IPS DF 6.9 (cell line): ENCODE measurements around the gene STT3B.

Experiments used
- DNase-seq: peaks from one replicate; pipeline ENCODE4 v3.0.0-alpha.2; 2013; ENCODE audit warnings: low read depth, low spot score
- H3K27ac ChIP-seq: one replicate; pipeline ENCODE4 v1.5.1; 2013; ENCODE audit warnings: low read length, control low read depth
- H3K27me3 ChIP-seq: 2 replicates; pipeline ENCODE4 v1.6.1; 2013; ENCODE audit warnings: mild to moderate bottlenecking, low read length; ENCODE audit not compliant: control insufficient read depth, insufficient read depth
- H3K36me3 ChIP-seq: 2 replicates; pipeline ENCODE4 v1.6.1; 2013; ENCODE audit warnings: low read length; ENCODE audit not compliant: control insufficient read depth, insufficient read depth
- H3K4me1 ChIP-seq: 2 replicates; pipeline ENCODE4 v1.6.1; 2013; ENCODE audit warnings: low read length; ENCODE audit not compliant: control insufficient read depth, insufficient read depth
- H3K4me3 ChIP-seq: 2 replicates; pipeline ENCODE4 v1.5.1; 2013; ENCODE audit warnings: mild to moderate bottlenecking, low read length
- H3K9me3 ChIP-seq: 2 replicates; pipeline ENCODE4 v1.6.1; 2013; ENCODE audit warnings: low read length, inconsistent platforms; ENCODE audit not compliant: control insufficient read depth, insufficient read depth
- WGBS: extraction: QIAGEN DNeasy Blood & Tissue Kit; methylation state at CpG from one replicate; pipeline ENCODE4 v1.1.7; 2013; ENCODE audit warnings: mixed read lengths, missing lambda C conversion rate; ENCODE audit not compliant: insufficient read length, insufficient coverage; 5-methylcytosine and 5-hydroxymethylcytosine counted together

STT3B gene

DNA sequence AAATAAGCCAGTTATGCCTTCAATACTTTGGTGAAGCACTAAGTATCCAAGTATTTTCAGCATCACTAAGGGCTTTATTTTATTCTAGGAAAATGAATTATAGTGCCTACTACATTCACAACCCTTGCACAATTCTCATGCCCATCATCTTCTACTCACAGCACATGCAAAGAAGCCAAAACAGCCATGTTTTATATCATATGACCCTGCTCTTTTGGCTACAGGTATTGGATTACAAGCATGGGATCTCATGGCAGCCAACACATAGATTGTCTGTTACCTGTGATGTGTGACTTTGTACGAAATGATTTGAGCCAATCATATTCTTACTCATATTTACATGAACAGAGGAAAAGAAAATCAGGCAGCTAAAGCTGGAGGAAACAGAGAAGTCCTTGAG, 38.6 kb downstream of the STT3B start:
- H3K4me1 ChIP-seq: peaks cover 2% of the 10 kb centered on the region; the same call in 1 of the 2 replicates
- H3K9me3 ChIP-seq: no peaks in the 10 kb centered on the region
- H3K4me3 ChIP-seq: no peak overlapping the region
- no peak for DNase-seq
- WGBS: no CpG with 5 or more reads among the region's 1 CpG
- H3K36me3 ChIP-seq: no peaks in the 10 kb centered on the region
- H3K27ac ChIP-seq: no peak overlapping the region
- H3K27me3 ChIP-seq: no peaks in the 10 kb centered on the region

DNA sequence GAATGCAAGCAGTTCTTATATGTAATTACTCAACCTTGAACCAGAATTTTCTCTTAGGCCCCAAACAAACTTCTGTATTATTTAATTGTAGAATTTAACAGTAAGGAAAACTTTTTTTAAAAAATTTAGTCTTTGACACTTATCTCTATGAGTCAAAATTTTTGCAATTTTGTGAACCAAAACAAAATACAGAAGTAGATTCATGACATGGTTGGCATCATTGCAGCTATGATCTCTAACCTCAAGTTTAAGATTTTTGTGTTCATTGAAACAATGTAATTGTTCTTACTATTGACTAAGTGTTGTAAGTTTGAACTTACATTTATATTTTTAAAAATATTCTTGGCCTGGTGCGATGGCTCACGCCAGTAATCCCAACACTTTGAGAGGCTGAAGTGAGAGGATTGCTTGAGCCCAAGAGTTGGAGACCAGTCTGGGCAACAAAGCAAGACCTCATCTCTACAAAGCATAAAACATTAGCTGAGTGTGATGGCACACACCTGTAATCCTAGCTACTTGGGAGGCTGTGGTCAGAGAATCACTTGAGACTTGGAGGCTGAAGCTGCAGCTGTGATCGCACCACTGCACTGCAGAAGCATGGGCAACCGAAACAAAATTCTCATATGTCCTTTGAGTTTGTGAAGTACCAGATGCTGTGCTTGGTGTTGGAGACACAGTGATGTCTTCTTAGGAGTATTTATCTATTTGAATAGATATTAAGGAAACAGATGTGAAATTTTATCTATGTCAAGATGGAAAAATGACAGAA, 39.7 kb downstream of the STT3B start:
- DNase-seq: no peak
- no CpG with 5 or more reads among the region's 4 CpGs for WGBS
- peaks cover 2% of the 10 kb centered on the region; the same call in 1 of the 2 replicates for H3K4me1 ChIP-seq
- H3K9me3 ChIP-seq: no peaks in the 10 kb centered on the region
- H3K36me3 ChIP-seq: no peaks in the 10 kb centered on the region
- no peak overlapping the region for H3K27ac ChIP-seq
- no peaks in the 10 kb centered on the region for H3K27me3 ChIP-seq
- no peak overlapping the region for H3K4me3 ChIP-seq

DNA sequence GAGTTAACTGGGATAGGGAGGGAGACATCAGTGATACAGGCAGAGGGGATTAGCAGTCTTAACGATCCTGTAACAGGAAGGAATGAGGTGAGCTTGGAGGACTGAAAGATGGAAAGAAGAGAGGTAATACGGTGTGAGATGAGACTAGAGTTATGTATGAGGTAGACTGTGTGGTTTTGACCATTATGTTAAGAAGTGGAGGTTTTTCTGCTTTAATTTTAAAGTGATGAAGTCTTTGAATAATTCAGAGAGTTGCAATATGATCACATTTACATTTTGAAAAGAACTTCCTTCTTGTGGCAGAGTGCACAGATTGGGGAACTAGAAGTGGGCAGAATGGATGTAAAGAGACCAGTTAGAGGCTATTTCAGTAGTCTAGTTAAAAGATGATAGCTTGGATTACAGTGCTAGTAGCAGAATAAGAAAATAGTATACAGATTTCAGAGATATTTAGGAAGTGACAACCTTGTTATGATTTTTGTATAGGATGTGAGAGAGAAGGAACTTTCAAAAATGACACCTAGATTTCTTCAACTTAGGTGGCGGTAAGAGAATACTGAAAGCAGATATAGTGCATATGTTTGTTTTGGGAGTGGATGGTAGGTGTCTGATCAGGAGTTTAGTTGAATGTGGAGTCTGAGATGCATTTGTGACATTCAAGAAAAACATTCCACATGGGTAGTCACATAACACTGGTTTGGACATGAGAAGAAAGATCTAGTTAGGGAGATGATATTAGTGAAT, 40.5 kb downstream of the STT3B start:
- H3K36me3 ChIP-seq: no peaks in the 10 kb centered on the region
- DNase-seq: no peak
- H3K9me3 ChIP-seq: no peaks in the 10 kb centered on the region
- H3K27ac ChIP-seq: no peak overlapping the region
- WGBS: 100% methylated on average over 1 of the region's 3 CpGs
- H3K4me1 ChIP-seq: peaks cover 2% of the 10 kb centered on the region; the same call in 1 of the 2 replicates
- no peak overlapping the region for H3K4me3 ChIP-seq
- no peaks in the 10 kb centered on the region for H3K27me3 ChIP-seq

DNA sequence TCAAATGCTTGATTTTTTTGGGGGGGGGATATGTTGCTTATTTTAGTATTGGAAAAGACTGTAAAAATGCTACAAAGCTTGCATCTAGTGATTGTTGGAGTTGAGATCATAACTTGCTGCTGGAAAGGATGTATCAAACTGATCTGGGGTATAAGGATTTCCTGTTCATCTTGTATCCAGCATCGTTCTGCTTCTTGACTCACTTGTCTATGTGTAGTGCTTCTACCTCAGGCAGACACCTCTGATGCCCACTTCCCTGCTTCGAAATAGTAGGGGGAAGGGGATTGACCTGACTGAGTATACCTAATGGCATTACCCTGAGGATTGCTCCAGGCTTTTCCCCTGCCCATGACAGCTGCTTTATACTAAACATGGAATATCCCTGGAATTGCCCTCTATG, 42.7 kb downstream of the STT3B start:
- no CpG with 5 or more reads among the region's 2 CpGs for WGBS
- no peaks in the 10 kb centered on the region for H3K9me3 ChIP-seq
- H3K27ac ChIP-seq: no peak overlapping the region
- H3K4me3 ChIP-seq: no peak overlapping the region
- H3K27me3 ChIP-seq: no peaks in the 10 kb centered on the region
- H3K4me1 ChIP-seq: peaks cover 2% of the 10 kb centered on the region; the same call in 1 of the 2 replicates
- no peak for DNase-seq
- H3K36me3 ChIP-seq: no peaks in the 10 kb centered on the region; the same call in 1 of the 2 replicates

DNA sequence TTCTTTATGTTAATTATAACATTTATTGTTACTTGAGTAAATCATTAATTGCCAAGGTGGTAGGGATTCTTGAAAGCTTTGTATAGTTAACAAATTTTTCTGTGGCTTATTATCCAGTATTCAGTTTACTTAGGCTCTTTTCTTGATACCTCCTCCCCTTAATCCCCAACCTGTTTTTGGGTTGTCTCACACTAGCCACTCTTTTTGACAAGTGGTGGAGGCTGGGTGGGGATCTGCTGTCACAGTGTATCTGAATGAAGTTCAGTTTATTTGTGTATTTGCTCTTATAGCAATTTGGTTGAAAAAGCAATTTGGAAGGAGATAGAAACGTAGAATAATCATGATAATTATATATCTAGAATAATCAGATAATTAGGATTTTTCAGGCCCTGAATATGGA, 43.8 kb downstream of the STT3B start:
- Histone ChIP-seq H3K36me3 (no peaks in the 10 kb centered on the region; the same call in 1 of the 2 replicates), H3K27me3 (no peaks in the 10 kb centered on the region), H3K9me3 (no peaks in the 10 kb centered on the region), H3K4me3 (no peak overlapping the region), H3K27ac (no peak overlapping the region), H3K4me1 (no peaks in the 10 kb centered on the region; the same call in 1 of the 2 replicates)
- no CpG with 5 or more reads among the region's 1 CpG for WGBS
- DNase-seq: no peak

DNA sequence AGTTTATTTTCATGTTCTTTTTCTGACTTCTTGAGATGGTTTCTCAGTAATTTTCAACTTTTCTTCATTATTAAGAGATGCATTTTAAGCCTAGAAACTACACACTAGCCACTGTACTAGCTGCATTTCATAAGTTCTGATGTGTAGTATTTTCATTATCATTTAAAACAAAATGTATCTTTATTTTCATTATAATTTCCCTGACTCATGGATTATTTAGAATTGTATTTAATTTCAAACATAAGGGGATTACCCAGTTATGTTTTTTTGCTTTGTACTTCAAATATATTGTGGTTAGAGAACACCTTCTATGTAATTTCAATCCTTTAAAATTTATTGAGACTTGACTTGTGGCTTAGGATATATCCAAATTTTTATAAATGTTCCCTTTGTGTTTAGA, 44.5 kb downstream of the STT3B start:
- Histone ChIP-seq H3K4me3 (no peak overlapping the region), H3K36me3 (no peaks in the 10 kb centered on the region; the same call in 1 of the 2 replicates), H3K27ac (no peak overlapping the region), H3K27me3 (no peaks in the 10 kb centered on the region), H3K9me3 (no peaks in the 10 kb centered on the region), H3K4me1 (no peaks in the 10 kb centered on the region; the same call in 1 of the 2 replicates)
- no peak for DNase-seq

DNA sequence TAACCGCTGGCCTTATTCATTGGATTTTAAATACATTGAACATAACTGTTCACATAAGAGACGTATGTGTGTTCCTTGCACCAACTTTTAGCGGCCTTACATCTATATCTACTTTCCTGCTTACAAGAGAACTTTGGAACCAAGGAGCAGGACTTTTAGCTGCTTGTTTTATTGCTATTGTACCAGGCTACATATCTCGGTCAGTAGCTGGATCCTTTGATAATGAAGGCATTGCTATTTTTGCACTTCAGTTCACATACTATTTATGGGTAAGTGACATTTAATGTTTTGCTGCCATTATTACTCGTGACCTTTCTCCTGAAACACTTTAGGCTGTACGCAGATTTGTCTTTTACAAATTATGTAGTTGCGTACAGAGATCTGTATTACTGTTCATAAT, 47.1 kb downstream of the STT3B start:
- no peaks in the 10 kb centered on the region for H3K27me3 ChIP-seq
- H3K36me3 ChIP-seq: no peaks in the 10 kb centered on the region; the same call in 1 of the 2 replicates
- no peaks in the 10 kb centered on the region for H3K9me3 ChIP-seq
- no peak overlapping the region for H3K4me3 ChIP-seq
- WGBS: no CpG with 5 or more reads among the region's 7 CpGs
- no peak for DNase-seq
- no peaks in the 10 kb centered on the region; the same call in 1 of the 2 replicates for H3K4me1 ChIP-seq
- no peak overlapping the region for H3K27ac ChIP-seq

DNA sequence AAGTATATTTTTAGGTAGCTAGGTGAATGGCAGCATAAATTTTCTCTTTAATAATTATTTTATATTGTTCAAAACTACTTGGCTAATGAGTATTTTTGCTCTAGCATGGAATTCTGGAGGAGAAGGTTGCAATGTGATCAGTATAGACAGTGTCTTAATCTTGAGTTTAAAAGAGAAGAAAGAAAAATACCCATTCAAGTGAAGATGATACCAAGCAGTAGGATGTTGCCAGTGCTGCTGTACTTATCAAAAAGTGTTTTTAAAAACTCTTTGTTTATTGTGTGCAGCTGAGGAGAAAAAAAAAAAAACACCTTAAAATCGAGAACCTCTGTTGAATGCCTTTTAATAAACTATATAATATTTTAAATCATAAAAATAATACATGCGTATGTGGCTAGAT, 47.9 kb downstream of the STT3B start:
- H3K9me3 ChIP-seq: no peaks in the 10 kb centered on the region
- H3K27ac ChIP-seq: no peak overlapping the region
- no peak for DNase-seq
- no peaks in the 10 kb centered on the region for H3K27me3 ChIP-seq
- H3K4me3 ChIP-seq: no peak overlapping the region
- H3K36me3 ChIP-seq: no peaks in the 10 kb centered on the region; the same call in 1 of the 2 replicates
- no CpG with 5 or more reads among the region's 2 CpGs for WGBS
- no peaks in the 10 kb centered on the region for H3K4me1 ChIP-seq

DNA sequence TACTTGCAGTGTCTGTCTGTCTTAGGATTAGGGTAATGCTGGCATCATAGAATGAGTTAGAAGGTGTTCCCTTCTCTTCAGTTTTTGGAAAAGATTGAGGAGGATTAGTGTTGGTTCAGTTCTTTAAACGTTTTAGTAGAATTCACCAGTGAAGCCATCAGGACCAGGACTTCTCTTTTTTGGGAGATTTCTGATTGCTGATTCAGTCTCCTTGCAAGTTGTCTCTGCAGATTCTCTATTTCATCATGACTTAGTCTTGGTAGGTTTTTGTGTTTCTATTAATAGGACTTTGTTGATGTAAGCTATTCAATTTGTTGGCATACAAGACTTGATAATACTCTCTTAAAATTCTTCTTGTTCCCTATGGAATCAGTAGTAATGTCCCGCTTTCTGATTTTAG, 48.9 kb downstream of the STT3B start:
- Histone ChIP-seq H3K27ac (no peak overlapping the region), H3K27me3 (no peaks in the 10 kb centered on the region), H3K36me3 (no peaks in the 10 kb centered on the region; the same call in 1 of the 2 replicates), H3K9me3 (no peaks in the 10 kb centered on the region), H3K4me3 (no peak overlapping the region), H3K4me1 (no peaks in the 10 kb centered on the region)
- no peak for DNase-seq
- no CpG with 5 or more reads among the region's 2 CpGs for WGBS

DNA sequence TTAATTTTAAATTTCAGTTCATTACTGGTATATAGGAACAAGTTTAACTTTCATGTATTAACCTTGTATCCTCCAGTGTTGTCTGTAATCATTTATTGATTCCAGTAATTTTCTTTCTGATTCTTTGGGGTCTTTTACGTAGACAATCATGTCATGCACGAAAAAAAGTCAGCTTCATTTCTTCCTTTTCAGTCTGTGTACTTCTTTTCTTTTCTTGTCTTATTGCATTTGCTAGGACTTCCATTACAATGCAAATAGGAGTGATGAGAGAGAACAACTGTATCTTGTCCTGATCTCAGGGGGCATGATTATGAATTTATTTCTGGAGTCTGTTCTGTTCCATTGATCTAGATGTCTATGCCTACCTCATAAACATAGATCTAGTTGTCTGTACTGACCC, 56.5 kb downstream of the STT3B start:
- no peaks in the 10 kb centered on the region for H3K9me3 ChIP-seq
- DNase-seq: no peak
- H3K27ac ChIP-seq: no peak overlapping the region
- H3K4me3 ChIP-seq: no peak overlapping the region
- H3K4me1 ChIP-seq: no peaks in the 10 kb centered on the region
- H3K36me3 ChIP-seq: no peaks in the 10 kb centered on the region
- WGBS: no CpG with 5 or more reads among the region's 2 CpGs
- no peaks in the 10 kb centered on the region for H3K27me3 ChIP-seq
